Measurements from ENCODE around the gene PTGDR.

PTGDR gene

DNA sequence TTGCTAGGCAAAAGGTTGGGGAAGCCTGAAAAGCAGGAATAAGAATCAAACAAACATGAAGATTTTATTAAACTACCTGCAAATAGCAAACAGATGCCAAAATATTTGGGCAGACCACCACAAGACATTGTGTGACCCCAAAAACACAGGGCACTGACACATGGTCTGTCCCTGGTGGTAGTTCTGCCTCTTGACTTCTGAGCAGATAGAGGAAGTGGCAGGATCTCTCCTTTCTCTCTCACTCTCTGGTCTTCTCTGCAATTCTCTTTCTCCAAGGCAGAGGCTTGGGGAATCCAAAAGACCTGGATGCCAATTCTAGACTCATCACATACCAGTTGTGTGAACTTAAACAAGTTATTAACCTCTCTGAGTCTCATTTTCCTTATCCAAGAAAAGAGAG, 4.3 kb upstream of the PTGDR start:
- no peak for DNase-seq (ENCODE audit: low read depth in 2 of 2, low spot score in 1 of 2)

DNA sequence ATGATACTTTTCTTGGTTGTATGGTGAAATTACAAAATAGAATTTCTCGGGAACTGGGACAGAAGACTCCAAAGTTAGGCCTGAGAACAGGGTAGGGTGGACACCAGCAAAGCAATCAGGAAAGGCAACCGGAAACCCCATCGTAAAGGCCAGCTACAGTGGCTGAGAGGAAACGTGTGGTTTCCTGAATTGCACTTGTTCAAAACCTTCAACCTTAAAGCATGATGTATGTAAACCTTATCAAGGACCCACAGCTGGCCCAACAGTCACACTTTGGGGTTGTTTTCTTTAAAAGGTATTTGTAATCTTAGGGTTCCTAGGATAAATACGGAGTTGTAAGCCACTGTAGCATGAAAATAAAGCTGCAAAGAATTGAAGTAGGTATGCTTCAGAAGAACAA, 2.2 kb upstream of the PTGDR start:
- no peak for DNase-seq (ENCODE audit: low read depth in 2 of 2, low spot score in 1 of 2)

DNA sequence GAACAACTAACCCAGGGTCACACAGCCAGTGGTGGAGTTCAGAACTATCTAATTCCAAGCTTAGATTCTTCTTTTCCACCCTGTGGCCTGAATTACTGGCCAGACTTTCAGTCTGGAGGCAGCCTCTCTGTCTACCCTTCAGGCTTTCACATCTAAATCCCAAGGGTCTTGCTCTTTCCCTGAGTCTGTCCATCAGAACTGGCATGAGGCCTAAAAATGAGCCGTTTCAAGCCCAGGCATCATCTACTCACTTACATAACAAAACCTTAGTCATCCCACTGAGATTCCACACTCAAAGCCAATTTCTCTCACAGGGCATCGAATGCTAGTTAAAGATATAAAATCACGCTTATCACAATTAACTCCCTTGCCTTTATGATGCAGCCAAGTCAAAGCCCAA, 1.3 kb upstream of the PTGDR start:
- no peak for DNase-seq (ENCODE audit: low read depth in 2 of 2, low spot score in 1 of 2)

DNA sequence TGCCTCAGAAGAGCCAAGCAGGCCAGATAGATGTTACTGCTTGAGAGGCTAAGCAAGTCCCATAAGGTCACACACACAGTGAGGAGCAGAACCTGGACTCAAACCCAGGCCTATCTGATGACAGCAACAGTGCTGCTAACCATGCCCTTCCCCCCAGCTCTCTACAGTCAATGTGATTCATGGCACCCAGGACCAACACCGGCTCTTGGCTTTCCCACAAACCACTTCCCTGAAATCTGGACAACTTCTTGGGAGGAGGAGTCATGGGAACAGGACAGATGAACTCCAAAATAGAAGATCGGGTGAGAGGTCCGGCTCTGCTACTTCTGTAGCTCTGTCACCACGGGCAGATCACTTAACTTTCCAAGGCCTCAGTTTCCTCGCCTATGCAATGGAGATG, 716 bp upstream of the PTGDR start:
- DNase-seq (ENCODE audit: low read depth in 2 of 2, low spot score in 1 of 2): no peak

DNA sequence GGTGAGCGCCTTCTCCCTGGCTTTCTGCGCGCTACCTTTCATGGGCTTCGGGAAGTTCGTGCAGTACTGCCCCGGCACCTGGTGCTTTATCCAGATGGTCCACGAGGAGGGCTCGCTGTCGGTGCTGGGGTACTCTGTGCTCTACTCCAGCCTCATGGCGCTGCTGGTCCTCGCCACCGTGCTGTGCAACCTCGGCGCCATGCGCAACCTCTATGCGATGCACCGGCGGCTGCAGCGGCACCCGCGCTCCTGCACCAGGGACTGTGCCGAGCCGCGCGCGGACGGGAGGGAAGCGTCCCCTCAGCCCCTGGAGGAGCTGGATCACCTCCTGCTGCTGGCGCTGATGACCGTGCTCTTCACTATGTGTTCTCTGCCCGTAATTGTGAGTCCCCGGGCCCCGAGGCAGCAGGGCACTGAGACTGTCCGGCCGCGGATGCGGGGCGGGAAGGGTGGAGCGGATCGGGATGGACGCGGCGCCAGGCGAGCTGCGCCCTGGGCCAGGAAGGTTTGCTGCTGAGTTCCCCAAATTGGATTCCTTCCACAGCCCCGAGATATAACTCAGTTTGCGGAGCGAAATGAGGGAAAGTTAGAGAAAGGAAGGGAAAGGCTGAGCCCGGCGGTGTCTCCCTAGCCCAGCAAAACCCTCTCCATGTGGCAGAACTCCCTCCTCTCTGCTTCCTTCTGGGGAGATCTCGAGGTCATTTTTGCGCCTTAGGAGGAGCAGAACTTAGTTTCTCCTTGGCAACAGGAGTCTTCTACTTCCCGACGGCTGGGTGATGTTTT, 972 bp downstream of the PTGDR start:
- DNase-seq (ENCODE audit: low read depth in 2 of 2, low spot score in 1 of 2): no peak

DNA sequence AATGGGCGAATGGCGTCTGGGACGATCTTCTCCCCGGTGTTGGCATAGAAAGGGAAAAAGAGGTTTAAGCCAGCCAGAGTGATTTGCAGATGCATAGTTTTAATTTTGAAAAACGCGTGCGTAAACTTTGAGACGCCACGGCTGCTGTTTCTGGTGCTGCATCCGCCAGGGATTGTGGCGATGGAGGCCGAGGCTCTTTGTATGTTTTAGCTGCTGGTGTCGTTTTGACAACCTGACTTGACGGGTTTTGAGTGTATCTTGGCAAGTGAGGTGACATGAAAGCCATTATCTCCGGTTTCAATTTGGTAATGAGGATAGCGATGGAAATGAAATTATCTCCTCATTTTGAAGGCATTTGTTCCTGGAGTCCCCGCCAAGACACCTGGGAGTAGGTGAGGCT, 1.6 kb downstream of the PTGDR start:
- no peak for DNase-seq (ENCODE audit: low read depth in 2 of 2, low spot score in 1 of 2)

DNA sequence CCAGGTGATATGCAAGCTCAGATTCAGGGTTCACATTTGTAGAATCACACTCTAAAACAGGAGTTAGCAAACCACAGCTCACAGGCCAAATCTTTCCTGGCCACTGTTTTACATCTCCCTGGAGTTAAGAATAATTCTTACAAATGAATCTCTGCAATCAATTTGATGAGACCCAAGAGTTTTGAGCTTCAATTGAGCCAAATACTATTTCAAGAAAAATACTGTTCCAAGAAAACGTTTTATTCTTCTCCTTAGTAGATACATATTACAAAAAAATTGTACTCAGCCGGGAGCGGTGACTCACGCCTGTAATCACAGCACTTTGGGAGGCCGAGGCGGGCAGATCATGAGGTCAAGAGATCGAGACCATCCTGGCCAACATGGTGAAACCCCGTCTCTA, 2.5 kb downstream of the PTGDR start:
- DNase-seq (ENCODE audit: low read depth in 2 of 2, low spot score in 1 of 2): no peak

DNA sequence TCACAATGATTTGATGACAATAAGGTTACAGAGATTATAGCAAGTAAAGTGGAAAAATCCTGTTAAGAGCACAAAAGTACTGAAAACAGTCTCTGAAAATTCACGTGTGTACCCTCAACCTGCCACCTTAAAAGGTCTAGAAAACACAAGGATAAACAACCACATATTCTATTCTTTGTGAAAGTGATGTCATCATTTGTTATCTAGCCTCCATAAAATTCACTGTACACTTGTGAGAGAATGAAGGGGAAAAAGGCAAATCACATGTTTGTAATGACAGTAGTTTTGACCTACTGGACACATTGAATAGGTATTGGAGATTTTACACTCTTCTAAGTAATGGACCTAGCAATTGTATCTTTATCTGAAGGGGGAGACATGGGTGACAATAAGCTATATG, 4.0 kb downstream of the PTGDR start:
- DNase-seq (ENCODE audit: low read depth in 2 of 2, low spot score in 1 of 2): no peak

DNA sequence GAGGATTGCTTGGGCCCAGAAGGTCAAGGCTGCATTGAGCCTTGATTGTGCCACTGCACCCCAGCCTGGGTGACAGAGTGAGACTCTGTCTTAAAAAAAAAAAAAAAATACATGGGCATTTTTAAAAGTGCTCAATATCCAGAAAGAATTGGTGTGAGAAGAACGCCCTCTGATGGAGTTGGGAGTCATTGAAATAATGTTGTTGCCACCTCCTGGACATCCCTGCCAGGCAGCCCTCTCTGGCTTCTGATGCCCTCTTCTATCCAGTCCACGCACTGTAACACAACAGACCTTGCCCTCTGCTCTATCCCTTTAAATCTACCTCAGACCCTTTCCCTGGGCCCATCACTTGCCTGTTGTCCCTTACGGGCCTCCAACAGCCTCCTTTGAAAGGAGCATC, 4.9 kb downstream of the PTGDR start:
- DNase-seq (ENCODE audit: low read depth in 2 of 2, low spot score in 1 of 2): no peak

DNA sequence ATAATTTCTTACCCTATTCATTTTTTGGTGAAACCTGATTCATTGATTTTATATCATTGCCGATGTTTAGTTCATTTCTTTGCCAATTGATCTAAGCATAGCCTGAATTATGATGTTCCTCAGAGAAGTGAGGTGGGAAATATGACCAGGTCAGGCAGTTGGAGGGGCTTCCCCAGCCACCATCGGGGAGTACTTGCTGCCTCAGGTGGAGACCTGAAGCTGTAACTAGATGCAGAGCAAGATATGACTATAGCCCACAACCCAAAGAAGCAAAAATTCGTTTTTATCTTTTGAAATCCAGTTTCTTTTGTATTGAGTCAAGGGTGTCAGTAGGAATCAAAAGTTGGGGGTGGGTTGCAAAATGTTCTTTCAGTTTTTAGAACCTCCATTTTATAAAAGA, 7.9 kb downstream of the PTGDR start:
- no peak for DNase-seq (ENCODE audit: low read depth in 2 of 2, low spot score in 1 of 2)

DNA sequence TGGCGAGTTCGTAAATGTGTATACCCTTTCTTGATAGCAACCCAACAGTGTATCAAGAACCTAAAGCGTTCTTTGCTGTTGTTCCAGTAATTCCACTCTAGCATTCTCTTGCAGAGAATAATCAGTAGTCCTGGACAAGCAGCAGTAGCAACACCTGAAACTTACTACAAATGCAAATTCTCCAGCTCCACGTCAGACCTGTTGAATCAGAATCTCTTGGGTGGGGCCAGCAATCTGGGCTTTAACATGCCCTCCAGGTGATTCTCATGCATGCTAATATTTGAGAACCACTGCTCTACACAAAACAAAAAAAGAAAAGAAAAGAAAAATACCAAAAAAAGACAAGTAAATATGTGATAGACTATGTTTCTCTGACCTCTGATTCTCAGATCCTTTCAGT, 10.1 kb downstream of the PTGDR start:
- DNase-seq (ENCODE audit: low read depth in 2 of 2, low spot score in 1 of 2): no peak

DNA sequence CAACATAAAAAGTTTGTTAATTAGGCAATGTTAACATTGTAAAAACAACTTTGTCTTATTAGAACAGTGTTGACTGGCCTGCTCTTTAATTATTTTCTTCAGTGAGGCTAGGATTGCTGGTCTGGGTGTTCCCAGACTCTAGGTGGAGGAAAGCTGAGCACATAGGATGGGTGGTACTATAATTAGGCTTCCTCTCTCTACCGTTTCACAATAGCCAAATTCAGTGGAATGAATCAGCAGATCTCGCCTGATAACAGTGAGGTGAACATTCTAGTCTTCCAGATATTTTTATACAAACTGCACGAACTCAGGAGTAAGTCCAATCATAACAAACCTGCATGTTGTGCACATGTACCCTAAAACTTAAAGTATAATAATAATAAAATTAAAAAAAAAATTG, 11.9 kb downstream of the PTGDR start:
- no peak for DNase-seq (ENCODE audit: low read depth in 2 of 2, low spot score in 1 of 2)

DNA sequence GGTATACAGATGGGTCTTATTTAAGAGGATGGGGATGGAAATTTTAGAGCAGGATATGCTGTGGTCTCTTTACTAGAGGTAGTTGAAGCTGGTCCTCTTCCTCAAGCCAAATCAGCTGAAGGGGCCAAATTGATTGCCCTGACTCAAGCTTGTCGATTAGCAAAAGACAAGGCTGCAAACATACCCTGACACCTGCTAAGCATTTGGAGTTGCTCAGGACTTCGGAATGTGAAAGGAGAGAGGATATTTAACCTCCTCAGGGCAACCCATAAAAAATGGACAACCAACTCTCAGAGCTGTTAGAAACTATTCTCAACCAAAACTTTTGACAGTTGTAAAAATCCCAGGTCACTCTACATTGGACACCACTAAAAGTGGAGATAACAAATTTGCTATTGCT, 15.6 kb downstream of the PTGDR start:
- no peak for DNase-seq (ENCODE audit: low read depth in 2 of 2, low spot score in 1 of 2)

DNA sequence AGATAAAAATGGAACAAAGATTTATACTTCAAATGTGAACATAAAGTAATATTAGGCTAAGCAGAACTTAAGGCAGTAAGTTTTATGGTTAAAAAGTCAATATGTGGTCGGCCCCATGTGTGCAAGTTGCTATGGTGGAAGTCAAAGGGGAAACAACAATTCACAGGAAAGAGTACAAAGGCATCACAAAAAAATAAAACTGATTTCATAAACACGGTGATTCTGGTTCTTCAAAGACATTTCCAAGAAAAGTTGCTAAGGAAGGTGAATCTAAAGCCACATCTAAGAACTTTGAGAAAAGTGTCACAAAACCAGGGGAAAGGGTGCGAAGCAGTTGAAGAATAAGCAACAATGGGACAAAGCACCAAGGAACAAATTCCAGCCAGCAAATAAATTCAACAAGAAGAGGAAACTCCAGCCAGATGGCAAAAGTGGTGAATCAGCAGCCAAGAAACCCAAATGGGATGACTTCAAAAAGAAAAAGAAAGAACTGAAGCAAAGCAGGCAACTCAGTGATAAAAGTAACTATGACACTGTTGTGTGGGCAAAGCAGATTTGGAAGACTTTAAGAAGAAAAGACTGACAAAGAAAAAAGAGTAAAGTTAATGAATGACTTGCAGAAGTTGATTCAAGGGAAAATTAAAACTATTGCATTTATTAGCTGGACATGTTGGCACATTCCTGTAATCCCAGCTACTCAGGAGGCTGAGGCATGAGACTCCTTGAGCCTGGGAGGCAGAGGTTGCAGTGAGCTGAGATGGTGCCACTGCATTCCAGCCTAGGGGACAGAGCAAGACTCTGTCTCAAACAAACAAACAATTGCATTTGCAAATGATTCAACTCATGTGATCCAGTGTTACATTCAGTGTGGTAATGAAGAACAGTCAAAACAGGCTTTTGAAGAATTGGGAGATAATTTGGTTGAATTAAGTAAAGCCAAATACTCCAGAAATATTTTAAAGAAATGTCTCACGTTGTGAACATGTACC, 19.5 kb downstream of the PTGDR start:
- no peak for DNase-seq (ENCODE audit: low read depth in 2 of 2, low spot score in 1 of 2)

DNA sequence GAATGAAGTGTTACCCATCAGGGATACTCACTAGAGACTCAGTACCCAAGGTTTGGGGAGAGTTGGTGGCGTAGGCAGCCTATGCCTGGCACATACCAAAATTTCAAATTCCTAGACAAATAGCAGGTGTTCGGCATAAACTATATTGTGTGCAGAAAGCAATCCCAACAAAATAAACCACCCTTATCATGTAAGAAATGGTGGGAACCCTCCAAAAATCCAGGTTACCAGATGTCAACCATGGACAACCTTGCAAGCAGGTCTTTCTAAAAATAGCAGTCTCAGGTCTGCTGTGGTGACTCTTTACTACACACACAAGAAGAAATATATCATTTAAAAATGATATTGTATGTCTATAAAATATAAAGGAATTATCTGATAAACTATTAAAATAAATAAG, 28.9 kb downstream of the PTGDR start:
- DNase-seq (ENCODE audit: low read depth in 2 of 2, low spot score in 1 of 2): no peak

DNA sequence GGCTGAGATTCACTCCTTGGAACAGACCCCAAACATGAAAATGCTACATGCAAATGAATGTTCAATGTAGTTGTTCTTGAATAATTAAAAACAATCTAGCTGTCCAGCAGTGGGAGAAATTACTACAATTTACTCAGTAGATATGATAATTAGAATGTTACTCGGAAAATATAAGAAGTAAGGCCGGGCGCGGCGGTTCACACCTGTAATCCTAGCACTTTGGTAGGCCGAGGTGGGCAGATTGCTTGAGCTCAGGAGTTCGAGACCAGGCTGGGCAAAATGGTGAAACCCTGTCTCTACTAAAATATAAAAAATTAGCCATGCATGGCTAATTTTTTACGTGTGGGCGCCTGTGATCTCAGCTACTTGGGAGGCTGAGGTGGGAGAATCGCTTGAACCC, 31.3 kb downstream of the PTGDR start:
- no peak for DNase-seq (ENCODE audit: low read depth in 2 of 2, low spot score in 1 of 2)

DNA sequence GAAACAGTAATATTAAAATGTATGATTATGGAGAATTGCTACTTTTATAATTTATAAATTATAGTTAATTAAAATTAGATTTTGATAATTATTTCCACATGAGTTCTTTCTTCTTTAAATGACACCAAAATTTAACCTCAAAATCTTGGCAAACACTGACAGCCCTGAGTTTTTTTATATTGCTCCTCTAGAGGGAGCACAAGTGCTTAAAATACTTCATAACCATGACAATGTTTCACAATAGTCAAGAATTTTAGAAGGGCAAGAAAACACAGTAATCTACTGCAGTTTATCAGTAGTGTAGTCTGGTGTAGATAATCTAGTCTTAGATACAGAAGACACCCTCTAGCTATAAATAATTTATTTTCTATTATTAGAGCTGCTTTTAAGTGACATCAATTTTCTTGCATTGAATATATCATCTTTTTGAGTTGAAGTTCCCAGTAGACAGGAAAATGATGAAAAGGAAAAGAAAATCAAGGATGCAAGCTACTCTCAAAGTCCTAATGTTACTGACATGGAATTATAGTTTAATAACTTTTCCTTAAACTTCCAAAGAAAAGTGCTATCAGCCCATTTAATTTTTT, 32.3 kb downstream of the PTGDR start:
- no peak for DNase-seq (ENCODE audit: low read depth in 2 of 2, low spot score in 1 of 2)

DNA sequence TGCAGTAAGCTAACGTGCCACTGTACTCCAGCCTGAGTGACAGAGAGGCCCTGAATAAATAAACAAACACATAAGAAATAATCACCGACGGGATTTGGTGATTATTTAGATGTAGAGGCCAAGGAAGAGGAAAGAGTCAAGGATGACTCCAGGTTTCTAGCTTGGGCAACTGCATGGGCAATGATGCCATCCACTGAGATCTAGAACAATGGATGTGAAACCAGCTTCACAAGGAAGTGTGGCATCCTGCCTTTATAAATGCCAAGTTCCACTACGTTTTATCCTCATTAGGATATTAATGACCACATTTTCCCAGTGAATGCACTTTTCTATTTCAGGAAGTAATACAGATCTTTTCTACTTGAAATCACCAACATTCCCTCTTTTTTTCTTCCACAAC, 35.7 kb downstream of the PTGDR start:
- DNase-seq (ENCODE audit: low read depth in 2 of 2, low spot score in 1 of 2): no peak

DNA sequence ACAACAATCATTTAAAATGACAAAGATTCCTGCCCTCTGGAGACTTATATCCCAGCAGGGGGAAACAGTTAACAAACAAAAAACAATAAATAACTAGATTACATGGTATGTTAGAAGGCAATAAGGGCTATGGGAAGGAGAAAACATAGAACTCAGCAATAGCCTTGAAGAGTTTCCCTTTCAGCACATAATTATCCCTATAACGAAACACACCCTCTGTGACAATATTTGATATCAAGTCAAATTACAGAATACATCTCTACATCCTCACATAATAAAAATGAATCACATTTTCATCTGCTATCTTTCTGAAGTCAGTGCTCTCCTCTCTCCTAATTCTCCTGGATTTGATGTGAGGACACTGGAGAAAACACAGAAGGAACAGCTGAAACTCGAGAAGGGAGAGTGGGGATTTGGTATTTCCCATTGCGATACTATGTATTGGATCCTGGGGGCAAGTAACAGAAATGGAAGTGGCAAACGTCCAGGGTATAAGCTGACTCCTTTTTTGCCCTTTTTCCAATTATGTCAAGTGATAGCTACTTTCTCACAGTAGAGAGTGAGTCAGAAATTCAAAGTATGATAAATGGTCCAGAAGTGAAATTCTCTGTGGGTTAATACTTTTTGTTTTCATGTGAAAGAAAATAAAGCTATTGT, 36.9 kb downstream of the PTGDR start:
- no peak for DNase-seq (ENCODE audit: low read depth in 2 of 2, low spot score in 1 of 2)

DNA sequence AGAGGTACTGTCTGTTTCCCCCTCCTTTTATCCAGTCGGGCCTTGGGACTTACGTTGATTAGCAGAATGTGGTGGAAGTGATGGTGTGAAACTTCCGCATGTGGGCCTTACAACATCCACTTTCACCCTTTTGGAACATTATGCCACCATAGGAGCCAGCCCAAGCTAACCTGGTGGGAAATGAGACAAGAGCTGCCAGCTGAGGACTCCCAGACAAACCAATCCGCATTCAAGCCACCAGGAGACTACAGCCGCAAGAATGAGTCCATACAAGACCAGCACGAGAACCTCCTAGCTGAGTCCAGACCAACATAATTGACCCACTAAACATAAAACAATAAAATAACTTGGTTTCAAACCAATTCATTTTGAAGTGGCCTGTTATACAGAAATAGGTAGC, 37.5 kb downstream of the PTGDR start:
- DNase-seq (ENCODE audit: low read depth in 2 of 2, low spot score in 1 of 2): no peak

DNA sequence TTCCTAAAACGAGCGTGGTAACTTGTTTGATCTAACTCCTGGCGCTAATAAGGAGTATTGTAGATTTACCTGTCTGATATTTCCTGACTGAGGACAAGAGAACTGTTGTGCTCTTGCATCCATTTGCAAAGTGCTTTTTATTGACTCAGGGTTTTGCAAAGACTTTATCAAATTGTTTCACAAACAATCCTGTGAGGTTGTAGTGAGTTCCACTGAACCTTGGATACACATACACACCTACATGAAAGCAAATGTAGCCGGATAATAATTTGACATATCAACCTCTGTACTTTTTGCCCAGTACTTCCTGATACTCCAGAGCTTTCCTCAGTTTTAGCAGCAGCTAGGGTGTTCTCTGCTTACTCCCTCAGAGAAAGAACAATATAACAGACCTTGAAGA, 39.9 kb downstream of the PTGDR start:
- DNase-seq (ENCODE audit: low read depth in 2 of 2, low spot score in 1 of 2): no peak

DNA sequence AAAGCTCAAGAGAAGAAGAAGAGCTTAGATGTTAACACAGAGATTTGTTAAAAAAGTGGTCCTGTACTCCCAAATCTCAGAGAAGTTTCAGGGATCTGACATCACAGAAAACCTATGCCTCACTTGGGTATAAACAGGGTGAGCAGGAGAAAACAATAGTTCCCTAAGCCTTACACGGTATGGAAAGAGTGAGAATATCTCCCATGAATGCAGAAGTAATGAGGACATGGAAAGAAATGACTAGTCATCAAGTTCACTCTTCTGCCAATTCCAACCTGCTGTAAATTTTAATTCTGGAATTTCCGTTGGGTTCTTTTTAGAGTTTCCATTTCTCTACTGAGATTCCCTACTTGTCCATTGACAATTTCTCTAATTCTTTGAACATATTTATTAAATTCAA, 40.4 kb downstream of the PTGDR start:
- DNase-seq (ENCODE audit: low read depth in 2 of 2, low spot score in 1 of 2): no peak
